GM21825 (cell line): ENCODE data around the gene P2RX4.
"Not testable (repeated sequence)": the region's sequence is repeated elsewhere in the genome, so short reads cannot be mapped to it uniquely, and the experiment has no call there.

Experiments used
- ATAC-seq: cut with Tn5 transposase; IDR thresholded peaks from one replicate; pipeline ENCODE4 v1.9.1; 2021; ENCODE audit warnings: mild to moderate bottlenecking, moderate library complexity; ENCODE audit not compliant: unreplicated experiment

P2RX4 gene

GRCh38 chr12:121273364-121273896 is 63.5 kb downstream of the P2RX4 start:
- ATAC-seq: no peak

GRCh38 chr12:121274036-121274763 is 64.3 kb downstream of the P2RX4 start:
- ATAC-seq: no peak

GRCh38 chr12:121277374-121277759 is 67.4 kb downstream of the P2RX4 start:
- no peak for ATAC-seq

GRCh38 chr12:121278169-121279070 is 68.5 kb downstream of the P2RX4 start:
- no peak for ATAC-seq

- no peak for ATAC-seq
Measured at GRCh38 chr12:121279071-121279375, 69.1 kb downstream of the P2RX4 start.

GRCh38 chr12:121279507-121279915 is 69.6 kb downstream of the P2RX4 start:
- no peak for ATAC-seq

GRCh38 chr12:121280531-121280930 is 70.6 kb downstream of the P2RX4 start:
- ATAC-seq: not testable (repeated sequence)

- ATAC-seq: not testable (repeated sequence)
Measured at GRCh38 chr12:121281116-121281515, 71.2 kb downstream of the P2RX4 start.

- ATAC-seq: no peak
Measured at GRCh38 chr12:121282072-121282742, 72.3 kb downstream of the P2RX4 start.

GRCh38 chr12:121282910-121283309 is 73.0 kb downstream of the P2RX4 start:
- ATAC-seq: not testable (repeated sequence)

GRCh38 chr12:121283388-121283787 is 73.5 kb downstream of the P2RX4 start:
- ATAC-seq: no peak
